ENCODE results near the gene CACNA1D.

DNA sequence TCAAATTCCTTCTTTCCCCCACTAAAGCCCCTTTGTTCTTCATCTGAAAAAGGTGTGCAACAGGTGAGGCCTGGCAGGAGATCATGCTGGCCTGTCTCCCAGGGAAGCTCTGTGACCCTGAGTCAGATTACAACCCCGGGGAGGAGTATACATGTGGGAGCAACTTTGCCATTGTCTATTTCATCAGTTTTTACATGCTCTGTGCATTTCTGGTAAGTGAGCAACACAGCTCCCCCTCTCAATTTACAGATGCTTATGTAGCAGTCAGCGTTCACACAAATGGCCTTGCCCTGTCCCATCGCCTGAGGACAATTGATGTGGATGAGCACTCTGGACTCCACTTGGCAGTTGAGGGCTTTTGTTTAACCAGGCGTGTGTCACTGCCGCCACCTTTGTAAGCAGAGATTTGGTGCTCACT is 281.4 kb downstream of the CACNA1D start:
- TF ChIP-seq, protein P1, sequence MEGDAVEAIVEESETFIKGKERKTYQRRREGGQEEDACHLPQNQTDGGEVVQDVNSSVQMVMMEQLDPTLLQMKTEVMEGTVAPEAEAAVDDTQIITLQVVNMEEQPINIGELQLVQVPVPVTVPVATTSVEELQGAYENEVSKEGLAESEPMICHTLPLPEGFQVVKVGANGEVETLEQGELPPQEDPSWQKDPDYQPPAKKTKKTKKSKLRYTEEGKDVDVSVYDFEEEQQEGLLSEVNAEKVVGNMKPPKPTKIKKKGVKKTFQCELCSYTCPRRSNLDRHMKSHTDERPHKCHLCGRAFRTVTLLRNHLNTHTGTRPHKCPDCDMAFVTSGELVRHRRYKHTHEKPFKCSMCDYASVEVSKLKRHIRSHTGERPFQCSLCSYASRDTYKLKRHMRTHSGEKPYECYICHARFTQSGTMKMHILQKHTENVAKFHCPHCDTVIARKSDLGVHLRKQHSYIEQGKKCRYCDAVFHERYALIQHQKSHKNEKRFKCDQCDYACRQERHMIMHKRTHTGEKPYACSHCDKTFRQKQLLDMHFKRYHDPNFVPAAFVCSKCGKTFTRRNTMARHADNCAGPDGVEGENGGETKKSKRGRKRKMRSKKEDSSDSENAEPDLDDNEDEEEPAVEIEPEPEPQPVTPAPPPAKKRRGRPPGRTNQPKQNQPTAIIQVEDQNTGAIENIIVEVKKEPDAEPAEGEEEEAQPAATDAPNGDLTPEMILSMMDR (IDR thresholded peaks at IDR 0.05) = no peak
- TF ChIP-seq ZFX (IDR thresholded peaks at IDR 0.05; ENCODE audit: borderline replicate concordance) = no peak
